Glomerular visceral epithelial cell (primary cell): ENCODE results near the gene GSTO2.

ENCODE experiments used
- DNase-seq: peaks from one replicate; pipeline ENCODE4 v3.0.0-alpha.2; 2016; ENCODE audit errors: extremely low spot score

Gene GSTO2

GRCh38 chr10:104279550-104280259 lies 10.7 kb downstream of the GSTO2 start:
- DNase-seq = no peak

GRCh38 chr10:104281694-104282093 lies 12.7 kb downstream of the GSTO2 start:
- no peak for DNase-seq

- no peak for DNase-seq
Observed at GRCh38 chr10:104284846-104285245, 15.9 kb downstream of the GSTO2 start.

GRCh38 chr10:104286939-104287338 lies 18.0 kb downstream of the GSTO2 start:
- no peak for DNase-seq

GRCh38 chr10:104288355-104288754 lies 19.4 kb downstream of the GSTO2 start:
- DNase-seq = no peak

- DNase-seq = peak; percentile 90
Observed at GRCh38 chr10:104291439-104291951, 22.5 kb downstream of the GSTO2 start.

- DNase-seq = peak; percentile 25
Observed at GRCh38 chr10:104293011-104293410, 24.0 kb downstream of the GSTO2 start.

- DNase-seq = no peak
Observed at GRCh38 chr10:104293781-104294321, 24.9 kb downstream of the GSTO2 start.

- DNase-seq = no peak
Observed at GRCh38 chr10:104296687-104297436, 27.9 kb downstream of the GSTO2 start.

GRCh38 chr10:104297697-104298660 lies 29.0 kb downstream of the GSTO2 start:
- peak; percentile 60 for DNase-seq

GRCh38 chr10:104299031-104299904 lies 30.3 kb downstream of the GSTO2 start:
- no peak for DNase-seq

- DNase-seq = peak; percentile 51
Observed at GRCh38 chr10:104300002-104300735, 31.2 kb downstream of the GSTO2 start.

- DNase-seq = peak; percentile 98
Observed at GRCh38 chr10:104300736-104301292, 31.8 kb downstream of the GSTO2 start.

GRCh38 chr10:104301907-104302690 lies 33.1 kb downstream of the GSTO2 start:
- no peak for DNase-seq

GRCh38 chr10:104303594-104304355 lies 34.8 kb downstream of the GSTO2 start:
- DNase-seq = no peak

- DNase-seq = no peak
Observed at GRCh38 chr10:104304356-104304745, 35.4 kb downstream of the GSTO2 start.

- DNase-seq = no peak
Observed at GRCh38 chr10:104304927-104305326, 35.9 kb downstream of the GSTO2 start.

- DNase-seq = no peak
Observed at GRCh38 chr10:104306897-104307296, 37.9 kb downstream of the GSTO2 start.
